GM23338 (cell line): Measurements from ENCODE around the gene ZSWIM9. TPM values are rescaled to one million over a fixed set of nuclear protein-coding genes. Genes with fewer than 3 reads are reported as not detected.

ENCODE experiments used
- ATAC-seq: fragments of 200-7000 bp; cut with Tn5 transposase; 3 replicates; pipeline ENCODE4 v1.9.1; 2020
- DNase-seq: peaks from one replicate; pipeline ENCODE4 v3.0.0-alpha.2; 2015; ENCODE audit warnings: low spot score
- H2AFZ ChIP-seq: fragments of 200-600 bp; sonication (generic); 2 replicates; pipeline ENCODE4 v1.8.0; 2016; ENCODE audit warnings: antibody characterized with exemption, mild to moderate bottlenecking, moderate library complexity
- H3F3A ChIP-seq: fragments of 200-600 bp; sonication (generic); replicated peaks from 2 replicates; pipeline ENCODE4 v1.8.0; 2017; ENCODE audit warnings: antibody characterized with exemption, mixed run types, low read depth
- H3K27ac ChIP-seq: fragments of 200-600 bp; sonication (generic); 2 replicates; pipeline ENCODE4 v1.6.1; 2016; ENCODE audit warnings: low read depth
- H3K27me3 ChIP-seq: fragments of 200-600 bp; sonication (generic); 2 replicates; pipeline ENCODE4 v1.8.0; 2016; ENCODE audit warnings: mild to moderate bottlenecking, mixed run types, moderate library complexity; ENCODE audit not compliant: insufficient read depth
- H3K36me3 ChIP-seq: fragments of 200-600 bp; sonication (generic); 2 replicates; pipeline ENCODE4 v1.8.0; 2016; ENCODE audit warnings: mild to moderate bottlenecking; ENCODE audit not compliant: insufficient read depth
- H3K4me1 ChIP-seq: fragments of 200-600 bp; sonication (generic); 2 replicates; pipeline ENCODE4 v1.8.0; 2016; ENCODE audit warnings: mild to moderate bottlenecking, moderate library complexity; ENCODE audit not compliant: insufficient read depth
- H3K4me2 ChIP-seq: fragments of 200-600 bp; sonication (generic); 2 replicates; pipeline ENCODE4 v1.7.1; 2017; ENCODE audit warnings: mixed run types
- H3K4me3 ChIP-seq: fragments of 200-600 bp; sonication (generic); 2 replicates; pipeline ENCODE4 v1.6.1; 2016; ENCODE audit warnings: mixed run types
- H3K79me2 ChIP-seq: fragments of 200-600 bp; sonication (generic); replicated peaks from 2 replicates; pipeline ENCODE4 v1.8.0; 2017; ENCODE audit warnings: mild to moderate bottlenecking; ENCODE audit not compliant: insufficient read depth
- H3K9me2 ChIP-seq: fragments of 200-600 bp; sonication (generic); 2 replicates; pipeline ENCODE4 v1.8.0; 2017; ENCODE audit not compliant: insufficient read depth
- H4K20me1 ChIP-seq: fragments of 200-600 bp; sonication (generic); replicated peaks from 2 replicates; pipeline ENCODE4 v1.8.0; 2017; ENCODE audit warnings: mild to moderate bottlenecking; ENCODE audit not compliant: insufficient read depth
- H3K27ac Mint-ChIP-seq: 2 replicates; pipeline ENCODE4 v1.8.0; 2020; ENCODE audit warnings: inconsistent platforms, mild to moderate bottlenecking, moderate library complexity, mixed read lengths
- H3K27me3 Mint-ChIP-seq: 3 replicates; pipeline ENCODE4 v1.8.0; 2022; ENCODE audit warnings: low read depth, mild to moderate bottlenecking, moderate library complexity, mixed read lengths, inconsistent platforms; ENCODE audit not compliant: insufficient read depth, poor library complexity
- H3K36me3 Mint-ChIP-seq: 3 replicates; pipeline ENCODE4 v1.8.0; 2021; ENCODE audit warnings: low read depth, mild to moderate bottlenecking, inconsistent platforms, moderate library complexity, mixed read lengths
- H3K4me1 Mint-ChIP-seq: 3 replicates; pipeline ENCODE4 v1.8.0; 2020; ENCODE audit warnings: mild to moderate bottlenecking, inconsistent platforms, mixed read lengths
- H3K4me3 Mint-ChIP-seq: 3 replicates; pipeline ENCODE4 v1.8.0; 2021; ENCODE audit warnings: moderate library complexity, mild to moderate bottlenecking, inconsistent platforms, mixed read lengths
- H3K9me3 Mint-ChIP-seq: 3 replicates; pipeline ENCODE4 v1.8.0; 2020; ENCODE audit warnings: moderate library complexity, mild to moderate bottlenecking, inconsistent platforms, mixed read lengths
- CREB1 ChIP-seq: fragments of 250-450 bp; sonication (Bioruptor Pico); IDR thresholded peaks from 2 replicates; pipeline ENCODE4 v1.5.0; 2020; ENCODE audit warnings: low read depth, mild to moderate bottlenecking, moderate library complexity
- EZH2 ChIP-seq: fragments of 200-600 bp; sonication (generic); IDR thresholded peaks from one replicate; pipeline ENCODE4 v1.8.0; 2017; ENCODE audit warnings: antibody characterized with exemption, mild to moderate bottlenecking, low read depth; ENCODE audit not compliant: unreplicated experiment
- EZH2phosphoT487 ChIP-seq: fragments of 200-600 bp; sonication (generic); IDR thresholded peaks from one replicate; pipeline ENCODE4 v1.8.1; 2018; ENCODE audit warnings: antibody characterized with exemption; ENCODE audit not compliant: unreplicated experiment
- JUNB ChIP-seq: IDR thresholded peaks from one replicate; pipeline ENCODE4 v1.6.1; 2016; ENCODE audit warnings: antibody characterized with exemption; ENCODE audit not compliant: unreplicated experiment
- STAT1 ChIP-seq: IDR thresholded peaks from one replicate; pipeline ENCODE4 v1.6.1; 2016; ENCODE audit warnings: antibody characterized with exemption; ENCODE audit not compliant: unreplicated experiment
- ZNF114 ChIP-seq: fragments of 250-450 bp; sonication (Bioruptor Pico); IDR thresholded peaks from 2 replicates; pipeline ENCODE4 v1.5.0; 2020; ENCODE audit warnings: mild to moderate bottlenecking, moderate library complexity
- polyA plus RNA-seq: library from polyadenylated mRNA; unstranded; fragments of >200 nt; fragmentation: Nextera tagmentation; extraction: Ambion mirVana; gene quantifications from 2 replicates; pipeline ENCODE4 v1.2.1, GENCODE V29; 2016
- total RNA-seq: library from RNA; depleted of rRNA; stranded (reverse); fragments of >200 nt; shearing (Covaris generic); gene quantifications from 2 replicates; pipeline ENCODE4 v1.2.3, GENCODE V29; 2014
- TF ChIP-seq, protein P1 (sequence below): IDR thresholded peaks from 2 replicates; pipeline ENCODE4 v1.6.1; 2016; ENCODE audit warnings: antibody characterized with exemption
- TF ChIP-seq, protein P2 (sequence below): fragments of 250-450 bp; sonication (Bioruptor Pico); IDR thresholded peaks from 2 replicates; pipeline ENCODE4 v1.5.0; 2020; ENCODE audit warnings: mild to moderate bottlenecking, moderate library complexity
- TF ChIP-seq, protein P3 (sequence below): IDR thresholded peaks from one replicate; pipeline ENCODE4 v1.6.1; 2018; ENCODE audit warnings: antibody characterized with exemption; ENCODE audit not compliant: unreplicated experiment

ZSWIM9 gene
- total and polyA plus RNA-seq, 2 experiments from 2014 or later: 2.9 to 9.1 TPM

- no peak overlapping the region for H3K27ac ChIP-seq
- H3K4me1 Mint-ChIP-seq: peaks cover 17% of the 10 kb centered on the region
Measured at GRCh38 chr19:48168689-48169088, 1.8 kb upstream of the ZSWIM9 start.

More at GRCh38 chr19:48168689-48169088, 1.8 kb upstream of the ZSWIM9 start:
- Histone ChIP-seq H3K4me1 (peaks cover 8% of the 10 kb centered on the region), H3F3A (no peaks in the 10 kb centered on the region), H3K27me3 (no peaks in the 10 kb centered on the region), H4K20me1 (peaks cover 20% of the 10 kb centered on the region), H3K4me3 (no peak overlapping the region), H2AFZ (no peak overlapping the region), H3K9me2 (no peaks in the 10 kb centered on the region), H3K36me3 (peaks cover 14% of the 10 kb centered on the region), H3K79me2 (peaks cover 59% of the 10 kb centered on the region), H3K4me2 (no peak overlapping the region; the same call in 1 of the 2 replicates)
- DNase-seq (no peak), ATAC-seq (no peak)
- Mint-ChIP-seq H3K9me3 (no peaks in the 10 kb centered on the region; the same call in 1 of the 3 replicates), H3K27ac (no peak overlapping the region), H3K4me3 (peak overlapping the region; percentile 95; the same call in 2 of the 3 replicates), H3K27me3 (peaks cover 8% of the 10 kb centered on the region), H3K36me3 (peaks cover 35% of the 10 kb centered on the region)
- no peak for TF ChIP-seq ZNF114 (CRISPR knock-in tag)
- no peak for TF ChIP-seq JUNB
- TF ChIP-seq STAT1: no peak
- TF ChIP-seq, protein P1, sequence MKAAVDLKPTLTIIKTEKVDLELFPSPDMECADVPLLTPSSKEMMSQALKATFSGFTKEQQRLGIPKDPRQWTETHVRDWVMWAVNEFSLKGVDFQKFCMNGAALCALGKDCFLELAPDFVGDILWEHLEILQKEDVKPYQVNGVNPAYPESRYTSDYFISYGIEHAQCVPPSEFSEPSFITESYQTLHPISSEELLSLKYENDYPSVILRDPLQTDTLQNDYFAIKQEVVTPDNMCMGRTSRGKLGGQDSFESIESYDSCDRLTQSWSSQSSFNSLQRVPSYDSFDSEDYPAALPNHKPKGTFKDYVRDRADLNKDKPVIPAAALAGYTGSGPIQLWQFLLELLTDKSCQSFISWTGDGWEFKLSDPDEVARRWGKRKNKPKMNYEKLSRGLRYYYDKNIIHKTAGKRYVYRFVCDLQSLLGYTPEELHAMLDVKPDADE: no peak
- TF ChIP-seq EZH2phosphoT487: no peak
- TF ChIP-seq, protein P2, sequence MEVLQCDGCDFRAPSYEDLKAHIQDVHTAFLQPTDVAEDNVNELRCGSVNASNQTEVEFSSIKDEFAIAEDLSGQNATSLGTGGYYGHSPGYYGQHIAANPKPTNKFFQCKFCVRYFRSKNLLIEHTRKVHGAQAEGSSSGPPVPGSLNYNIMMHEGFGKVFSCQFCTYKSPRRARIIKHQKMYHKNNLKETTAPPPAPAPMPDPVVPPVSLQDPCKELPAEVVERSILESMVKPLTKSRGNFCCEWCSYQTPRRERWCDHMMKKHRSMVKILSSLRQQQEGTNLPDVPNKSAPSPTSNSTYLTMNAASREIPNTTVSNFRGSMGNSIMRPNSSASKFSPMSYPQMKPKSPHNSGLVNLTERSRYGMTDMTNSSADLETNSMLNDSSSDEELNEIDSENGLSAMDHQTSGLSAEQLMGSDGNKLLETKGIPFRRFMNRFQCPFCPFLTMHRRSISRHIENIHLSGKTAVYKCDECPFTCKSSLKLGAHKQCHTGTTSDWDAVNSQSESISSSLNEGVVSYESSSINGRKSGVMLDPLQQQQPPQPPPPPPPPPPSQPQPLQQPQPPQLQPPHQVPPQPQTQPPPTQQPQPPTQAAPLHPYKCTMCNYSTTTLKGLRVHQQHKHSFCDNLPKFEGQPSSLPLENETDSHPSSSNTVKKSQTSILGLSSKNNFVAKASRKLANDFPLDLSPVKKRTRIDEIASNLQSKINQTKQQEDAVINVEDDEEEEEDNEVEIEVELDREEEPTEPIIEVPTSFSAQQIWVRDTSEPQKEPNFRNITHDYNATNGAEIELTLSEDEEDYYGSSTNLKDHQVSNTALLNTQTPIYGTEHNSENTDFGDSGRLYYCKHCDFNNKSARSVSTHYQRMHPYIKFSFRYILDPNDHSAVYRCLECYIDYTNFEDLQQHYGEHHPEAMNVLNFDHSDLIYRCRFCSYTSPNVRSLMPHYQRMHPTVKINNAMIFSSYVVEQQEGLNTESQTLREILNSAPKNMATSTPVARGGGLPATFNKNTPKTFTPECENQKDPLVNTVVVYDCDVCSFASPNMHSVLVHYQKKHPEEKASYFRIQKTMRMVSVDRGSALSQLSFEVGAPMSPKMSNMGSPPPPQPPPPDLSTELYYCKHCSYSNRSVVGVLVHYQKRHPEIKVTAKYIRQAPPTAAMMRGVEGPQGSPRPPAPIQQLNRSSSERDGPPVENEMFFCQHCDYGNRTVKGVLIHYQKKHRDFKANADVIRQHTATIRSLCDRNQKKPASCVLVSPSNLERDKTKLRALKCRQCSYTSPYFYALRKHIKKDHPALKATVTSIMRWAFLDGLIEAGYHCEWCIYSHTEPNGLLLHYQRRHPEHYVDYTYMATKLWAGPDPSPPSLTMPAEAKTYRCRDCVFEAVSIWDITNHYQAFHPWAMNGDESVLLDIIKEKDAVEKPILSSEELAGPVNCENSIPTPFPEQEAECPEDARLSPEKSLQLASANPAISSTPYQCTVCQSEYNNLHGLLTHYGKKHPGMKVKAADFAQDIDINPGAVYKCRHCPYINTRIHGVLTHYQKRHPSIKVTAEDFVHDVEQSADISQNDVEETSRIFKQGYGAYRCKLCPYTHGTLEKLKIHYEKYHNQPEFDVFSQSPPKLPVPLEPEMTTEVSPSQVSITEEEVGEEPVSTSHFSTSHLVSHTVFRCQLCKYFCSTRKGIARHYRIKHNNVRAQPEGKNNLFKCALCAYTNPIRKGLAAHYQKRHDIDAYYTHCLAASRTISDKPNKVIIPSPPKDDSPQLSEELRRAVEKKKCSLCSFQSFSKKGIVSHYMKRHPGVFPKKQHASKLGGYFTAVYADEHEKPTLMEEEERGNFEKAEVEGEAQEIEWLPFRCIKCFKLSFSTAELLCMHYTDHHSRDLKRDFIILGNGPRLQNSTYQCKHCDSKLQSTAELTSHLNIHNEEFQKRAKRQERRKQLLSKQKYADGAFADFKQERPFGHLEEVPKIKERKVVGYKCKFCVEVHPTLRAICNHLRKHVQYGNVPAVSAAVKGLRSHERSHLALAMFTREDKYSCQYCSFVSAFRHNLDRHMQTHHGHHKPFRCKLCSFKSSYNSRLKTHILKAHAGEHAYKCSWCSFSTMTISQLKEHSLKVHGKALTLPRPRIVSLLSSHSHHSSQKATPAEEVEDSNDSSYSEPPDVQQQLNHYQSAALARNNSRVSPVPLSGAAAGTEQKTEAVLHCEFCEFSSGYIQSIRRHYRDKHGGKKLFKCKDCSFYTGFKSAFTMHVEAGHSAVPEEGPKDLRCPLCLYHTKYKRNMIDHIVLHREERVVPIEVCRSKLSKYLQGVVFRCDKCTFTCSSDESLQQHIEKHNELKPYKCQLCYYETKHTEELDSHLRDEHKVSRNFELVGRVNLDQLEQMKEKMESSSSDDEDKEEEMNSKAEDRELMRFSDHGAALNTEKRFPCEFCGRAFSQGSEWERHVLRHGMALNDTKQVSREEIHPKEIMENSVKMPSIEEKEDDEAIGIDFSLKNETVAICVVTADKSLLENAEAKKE: no peak
- TF ChIP-seq EZH2: no peak
- TF ChIP-seq, protein P3, sequence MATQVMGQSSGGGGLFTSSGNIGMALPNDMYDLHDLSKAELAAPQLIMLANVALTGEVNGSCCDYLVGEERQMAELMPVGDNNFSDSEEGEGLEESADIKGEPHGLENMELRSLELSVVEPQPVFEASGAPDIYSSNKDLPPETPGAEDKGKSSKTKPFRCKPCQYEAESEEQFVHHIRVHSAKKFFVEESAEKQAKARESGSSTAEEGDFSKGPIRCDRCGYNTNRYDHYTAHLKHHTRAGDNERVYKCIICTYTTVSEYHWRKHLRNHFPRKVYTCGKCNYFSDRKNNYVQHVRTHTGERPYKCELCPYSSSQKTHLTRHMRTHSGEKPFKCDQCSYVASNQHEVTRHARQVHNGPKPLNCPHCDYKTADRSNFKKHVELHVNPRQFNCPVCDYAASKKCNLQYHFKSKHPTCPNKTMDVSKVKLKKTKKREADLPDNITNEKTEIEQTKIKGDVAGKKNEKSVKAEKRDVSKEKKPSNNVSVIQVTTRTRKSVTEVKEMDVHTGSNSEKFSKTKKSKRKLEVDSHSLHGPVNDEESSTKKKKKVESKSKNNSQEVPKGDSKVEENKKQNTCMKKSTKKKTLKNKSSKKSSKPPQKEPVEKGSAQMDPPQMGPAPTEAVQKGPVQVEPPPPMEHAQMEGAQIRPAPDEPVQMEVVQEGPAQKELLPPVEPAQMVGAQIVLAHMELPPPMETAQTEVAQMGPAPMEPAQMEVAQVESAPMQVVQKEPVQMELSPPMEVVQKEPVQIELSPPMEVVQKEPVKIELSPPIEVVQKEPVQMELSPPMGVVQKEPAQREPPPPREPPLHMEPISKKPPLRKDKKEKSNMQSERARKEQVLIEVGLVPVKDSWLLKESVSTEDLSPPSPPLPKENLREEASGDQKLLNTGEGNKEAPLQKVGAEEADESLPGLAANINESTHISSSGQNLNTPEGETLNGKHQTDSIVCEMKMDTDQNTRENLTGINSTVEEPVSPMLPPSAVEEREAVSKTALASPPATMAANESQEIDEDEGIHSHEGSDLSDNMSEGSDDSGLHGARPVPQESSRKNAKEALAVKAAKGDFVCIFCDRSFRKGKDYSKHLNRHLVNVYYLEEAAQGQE: no peak
- TF ChIP-seq CREB1 (CRISPR knock-in tag): no peak
